GM03348 (cell line): ENCODE results near the gene EYA2.
A peak's percentile ranks its signal among the peaks of the same experiment; 100 is the strongest.
"Not testable (repeated sequence)": the region's sequence is repeated elsewhere in the genome, so short reads cannot be mapped to it uniquely, and the experiment has no call there.

ENCODE experiments used
- DNase-seq: peaks from one replicate; pipeline ENCODE4 v3.0.0; 2012; ENCODE audit warnings: low spot score

EYA2 gene, protein sequence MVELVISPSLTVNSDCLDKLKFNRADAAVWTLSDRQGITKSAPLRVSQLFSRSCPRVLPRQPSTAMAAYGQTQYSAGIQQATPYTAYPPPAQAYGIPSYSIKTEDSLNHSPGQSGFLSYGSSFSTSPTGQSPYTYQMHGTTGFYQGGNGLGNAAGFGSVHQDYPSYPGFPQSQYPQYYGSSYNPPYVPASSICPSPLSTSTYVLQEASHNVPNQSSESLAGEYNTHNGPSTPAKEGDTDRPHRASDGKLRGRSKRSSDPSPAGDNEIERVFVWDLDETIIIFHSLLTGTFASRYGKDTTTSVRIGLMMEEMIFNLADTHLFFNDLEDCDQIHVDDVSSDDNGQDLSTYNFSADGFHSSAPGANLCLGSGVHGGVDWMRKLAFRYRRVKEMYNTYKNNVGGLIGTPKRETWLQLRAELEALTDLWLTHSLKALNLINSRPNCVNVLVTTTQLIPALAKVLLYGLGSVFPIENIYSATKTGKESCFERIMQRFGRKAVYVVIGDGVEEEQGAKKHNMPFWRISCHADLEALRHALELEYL

DNA sequence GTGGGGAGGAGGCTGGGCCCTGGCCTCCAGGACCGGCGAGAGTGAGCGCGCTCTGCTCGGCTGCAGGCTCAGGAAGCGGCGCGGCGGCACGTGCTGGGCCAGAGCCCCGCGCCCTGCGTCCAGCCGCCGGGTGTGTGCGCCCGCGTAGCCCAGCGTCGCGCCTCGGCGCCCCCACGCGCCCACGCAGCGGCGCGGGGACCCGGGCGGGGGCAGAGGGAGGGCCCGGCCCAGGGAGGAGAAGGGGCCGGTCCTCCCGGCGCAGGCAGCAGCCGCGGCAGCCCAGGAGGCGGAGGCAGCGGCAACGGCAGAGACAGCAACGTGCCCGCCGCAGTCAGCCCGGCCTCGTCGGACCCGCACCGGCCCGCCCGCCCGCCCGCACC is at the start of gene EYA2:
EYA2 (plus strand) TSS at position 265 of the 380 bp plus-strand sequence. CDS start 95,168 bp downstream, outside the sequence.
- peak; percentile 62 for DNase-seq

DNA sequence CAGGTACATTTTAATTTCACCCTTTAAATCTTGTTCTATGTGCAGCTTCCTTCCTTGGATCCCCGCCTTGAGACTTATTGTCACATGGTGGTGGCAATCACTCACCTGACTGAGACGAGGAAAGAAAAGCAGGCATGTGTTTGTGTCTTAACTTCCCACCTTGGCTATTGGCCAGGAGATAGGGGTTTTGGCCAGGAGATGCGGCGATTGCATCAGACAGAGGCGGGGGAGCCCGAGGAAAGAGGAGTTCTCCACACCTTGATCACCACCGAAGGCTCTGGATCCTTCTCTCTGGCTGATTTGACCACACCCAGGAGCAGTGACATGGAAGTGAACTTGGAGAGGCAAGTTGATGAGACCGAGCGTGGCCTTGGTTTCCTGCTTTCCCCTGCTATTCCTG is 49.7 kb upstream of the EYA2 start:
- DNase-seq, result no peak

DNA sequence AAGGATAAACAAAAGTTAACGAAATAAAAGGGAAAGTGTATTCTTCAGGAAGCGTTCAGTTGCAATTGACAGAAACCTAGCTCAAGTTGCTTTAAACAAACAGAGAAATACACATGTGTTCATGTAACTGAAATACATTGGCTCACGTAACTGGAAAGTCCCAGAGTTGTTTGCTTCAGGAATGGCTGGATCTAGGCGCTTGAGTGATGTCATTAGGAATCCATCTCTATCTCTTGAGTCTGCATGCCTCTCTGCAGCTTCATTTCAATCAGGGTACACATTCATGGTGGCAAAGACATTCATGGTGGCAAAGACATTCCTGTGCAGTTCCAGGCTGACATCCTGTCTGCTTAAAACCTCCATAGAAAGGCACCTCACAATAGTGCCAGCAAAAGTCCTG is 45.4 kb upstream of the EYA2 start:
- DNase-seq, result no peak

DNA sequence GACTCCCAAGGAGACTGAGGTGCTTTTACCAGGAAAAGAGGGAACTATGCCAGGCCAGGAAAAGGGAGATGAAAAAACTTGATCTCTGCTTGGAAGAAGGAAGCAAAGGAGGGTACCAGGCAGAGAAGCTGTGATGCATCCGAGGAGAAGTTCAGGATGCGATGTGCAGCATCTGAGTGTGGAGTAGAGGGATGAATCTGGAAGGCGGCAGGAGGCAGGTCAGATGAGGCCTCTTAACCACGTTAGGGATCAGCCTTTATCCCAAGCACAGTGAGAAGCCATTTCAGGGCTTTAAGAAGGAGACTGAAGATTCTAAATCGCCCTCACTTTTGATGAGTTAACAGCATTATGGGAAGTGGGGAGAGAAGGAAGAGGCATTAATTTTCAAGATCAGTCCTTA is 44.9 kb upstream of the EYA2 start:
- no peak for DNase-seq

DNA sequence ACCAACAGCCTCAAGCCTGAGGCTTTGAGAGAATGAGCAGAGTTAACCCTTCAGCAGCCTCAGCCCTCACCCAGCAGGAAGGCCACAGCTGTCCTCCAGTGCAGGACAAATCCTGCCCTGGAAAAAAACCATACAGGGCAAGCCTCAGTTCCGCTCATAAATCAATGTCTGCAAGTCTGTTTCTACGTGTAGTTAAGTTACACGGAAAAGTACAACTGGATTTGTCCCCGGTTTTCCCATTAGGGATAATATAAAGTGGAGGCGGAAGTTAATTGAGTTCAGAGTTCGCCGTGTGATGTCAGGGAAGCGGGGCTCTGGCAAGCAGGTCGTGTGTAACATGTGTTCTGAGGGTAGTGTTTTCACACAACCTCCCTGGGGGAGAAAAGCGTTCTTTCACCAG is 44.2 kb upstream of the EYA2 start:
- DNase-seq, result no peak

DNA sequence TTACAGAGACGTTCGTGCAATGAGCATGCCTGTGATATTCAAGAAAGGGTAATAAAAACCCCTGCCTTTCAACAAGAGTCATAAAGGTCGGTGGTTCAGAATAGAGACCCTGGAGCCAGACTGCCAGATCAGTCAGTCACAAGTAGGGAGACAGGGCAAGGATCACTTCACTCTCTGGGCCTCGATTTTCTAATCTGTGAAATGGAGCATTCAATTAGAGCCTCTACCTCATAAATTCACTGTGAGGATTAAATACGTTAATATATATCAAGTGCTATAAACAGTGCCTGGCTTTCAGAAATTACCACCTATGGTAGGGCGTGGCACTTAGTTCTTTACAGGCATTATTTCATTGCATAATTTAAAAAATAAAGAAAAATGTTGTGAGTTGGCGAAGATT is 43.7 kb upstream of the EYA2 start:
- DNase-seq, result no peak

DNA sequence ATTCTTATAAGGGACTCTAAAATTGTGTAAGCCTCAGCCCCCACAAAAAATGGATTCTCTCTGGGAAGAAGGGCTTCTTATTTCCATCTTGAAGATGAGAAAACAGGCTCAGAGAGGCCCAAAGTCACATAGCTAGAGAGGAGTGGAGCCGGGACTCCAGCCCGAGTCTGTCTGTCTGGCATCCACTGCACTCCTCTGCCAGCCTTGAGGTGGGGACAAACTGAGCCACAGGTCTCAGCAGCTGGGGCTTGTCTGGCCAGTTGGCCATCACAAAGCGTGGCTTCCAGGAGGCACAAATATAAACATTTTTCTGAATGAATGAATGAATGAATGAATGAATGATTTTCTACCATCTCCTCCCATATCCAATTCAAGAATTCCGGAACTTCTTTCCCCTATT is 42.9 kb upstream of the EYA2 start:
- DNase-seq, result no peak

DNA sequence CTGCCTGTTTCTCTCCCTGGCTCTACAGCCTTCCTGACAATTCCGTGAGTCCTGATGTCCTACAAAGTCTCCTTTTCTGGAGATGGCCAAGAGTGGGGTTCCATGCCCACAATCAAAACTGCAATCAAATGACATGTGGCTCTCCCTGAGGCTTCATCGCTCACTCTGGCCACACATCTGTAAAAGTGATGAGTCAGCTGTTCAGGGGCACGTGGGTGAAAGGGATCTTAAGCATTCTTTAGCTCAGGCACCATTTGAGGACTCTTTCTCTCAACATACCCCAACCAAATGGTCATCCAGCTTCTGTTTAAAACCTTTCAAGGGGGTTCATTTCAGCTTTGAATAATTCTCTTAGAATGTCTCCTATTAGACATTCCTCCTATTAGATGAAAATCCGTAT is 42.3 kb upstream of the EYA2 start:
- DNase-seq, result no peak

DNA sequence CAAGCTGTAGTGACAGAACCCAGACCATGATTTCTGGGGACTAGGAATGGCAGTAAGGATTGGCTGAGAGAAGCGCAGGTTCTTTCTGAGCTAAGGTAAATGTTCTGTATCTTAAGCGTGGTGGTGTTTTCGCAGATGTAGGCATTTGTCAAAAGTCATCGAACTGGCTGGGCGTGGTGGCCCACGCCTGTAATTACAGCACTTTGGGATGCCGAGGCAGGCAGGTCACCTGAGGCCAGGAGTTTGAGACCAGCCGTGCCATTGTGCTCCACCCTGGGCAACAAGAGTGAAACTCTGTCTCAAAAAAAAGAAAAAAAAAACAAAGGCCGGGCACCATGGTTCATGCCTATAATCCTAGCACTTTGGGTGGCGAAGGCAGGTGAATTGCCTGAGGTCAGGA is 40.7 kb upstream of the EYA2 start:
- DNase-seq, result no peak

DNA sequence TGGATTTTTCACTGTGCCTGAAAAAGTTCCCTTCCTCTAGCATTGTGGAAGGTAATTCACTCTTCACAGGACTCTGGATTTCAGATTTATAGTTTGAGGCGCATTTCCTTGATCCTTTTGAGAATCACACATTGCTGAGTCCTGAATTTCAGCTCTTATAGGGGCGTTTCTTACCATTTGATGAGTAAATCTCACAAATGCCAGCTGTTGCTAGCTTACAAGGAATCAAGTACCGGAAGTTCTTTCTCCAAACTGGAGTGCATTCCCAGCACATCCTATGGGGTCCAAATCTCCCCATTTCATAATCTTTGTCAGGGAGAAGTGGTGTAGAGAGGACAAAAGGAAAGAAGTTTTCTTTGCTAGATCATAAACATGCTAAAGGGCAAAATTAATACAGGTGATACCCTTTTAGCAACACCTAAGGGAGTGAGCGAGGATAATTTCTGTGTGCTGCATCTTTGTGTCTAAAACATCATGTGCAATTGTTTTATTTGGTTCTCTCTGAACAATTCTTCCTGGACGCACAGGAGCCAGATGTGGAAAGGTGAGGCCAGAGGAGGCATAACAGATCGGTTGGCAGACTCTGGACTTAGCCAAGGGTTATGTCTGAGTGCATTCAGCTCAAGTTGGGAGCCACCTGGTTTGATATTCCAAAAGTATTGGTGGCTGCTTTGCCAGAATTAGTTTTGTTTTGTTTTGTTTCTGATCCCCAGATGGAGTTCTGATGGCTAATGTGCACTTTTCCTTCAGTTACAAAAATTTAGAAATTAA is 37.4 kb upstream of the EYA2 start:
- no peak for DNase-seq

DNA sequence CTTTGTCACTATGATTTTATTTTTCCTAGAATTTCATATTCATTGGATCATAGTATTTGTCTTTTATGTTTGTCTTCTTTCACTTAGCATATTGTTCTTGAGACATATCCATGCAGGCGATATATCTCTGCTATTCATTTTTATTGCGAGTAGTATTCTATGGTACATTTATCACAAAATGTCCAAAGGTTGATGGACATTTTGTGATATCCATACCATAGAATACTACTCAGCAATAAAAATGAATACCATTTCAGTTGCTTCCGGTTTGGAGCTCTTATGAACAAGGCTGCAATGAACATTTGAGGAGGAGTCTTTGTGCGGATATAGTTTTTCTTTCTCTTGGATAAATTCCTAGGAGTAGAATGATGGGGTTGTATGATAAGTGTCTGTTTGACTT is 28.8 kb upstream of the EYA2 start:
- DNase-seq, result no peak

DNA sequence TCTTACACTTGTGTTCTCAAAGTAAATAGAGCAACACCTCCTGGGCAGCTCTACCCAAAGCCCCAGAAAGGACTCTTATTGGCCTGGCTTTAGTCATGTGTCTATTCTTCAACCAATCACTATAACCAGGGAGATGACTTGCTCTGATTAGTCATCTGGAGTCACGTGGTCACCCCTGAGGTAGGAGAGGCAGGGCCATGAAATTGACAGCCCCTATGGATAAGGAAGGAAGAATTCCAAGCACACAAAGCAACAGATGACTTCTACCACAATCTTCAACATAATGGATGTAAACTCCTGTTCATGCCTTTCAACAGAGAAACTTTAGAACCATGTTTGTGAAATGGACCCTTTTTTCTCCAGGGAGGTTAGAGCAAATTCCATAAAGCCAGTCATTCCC is 24.6 kb upstream of the EYA2 start:
- DNase-seq, result no peak

DNA sequence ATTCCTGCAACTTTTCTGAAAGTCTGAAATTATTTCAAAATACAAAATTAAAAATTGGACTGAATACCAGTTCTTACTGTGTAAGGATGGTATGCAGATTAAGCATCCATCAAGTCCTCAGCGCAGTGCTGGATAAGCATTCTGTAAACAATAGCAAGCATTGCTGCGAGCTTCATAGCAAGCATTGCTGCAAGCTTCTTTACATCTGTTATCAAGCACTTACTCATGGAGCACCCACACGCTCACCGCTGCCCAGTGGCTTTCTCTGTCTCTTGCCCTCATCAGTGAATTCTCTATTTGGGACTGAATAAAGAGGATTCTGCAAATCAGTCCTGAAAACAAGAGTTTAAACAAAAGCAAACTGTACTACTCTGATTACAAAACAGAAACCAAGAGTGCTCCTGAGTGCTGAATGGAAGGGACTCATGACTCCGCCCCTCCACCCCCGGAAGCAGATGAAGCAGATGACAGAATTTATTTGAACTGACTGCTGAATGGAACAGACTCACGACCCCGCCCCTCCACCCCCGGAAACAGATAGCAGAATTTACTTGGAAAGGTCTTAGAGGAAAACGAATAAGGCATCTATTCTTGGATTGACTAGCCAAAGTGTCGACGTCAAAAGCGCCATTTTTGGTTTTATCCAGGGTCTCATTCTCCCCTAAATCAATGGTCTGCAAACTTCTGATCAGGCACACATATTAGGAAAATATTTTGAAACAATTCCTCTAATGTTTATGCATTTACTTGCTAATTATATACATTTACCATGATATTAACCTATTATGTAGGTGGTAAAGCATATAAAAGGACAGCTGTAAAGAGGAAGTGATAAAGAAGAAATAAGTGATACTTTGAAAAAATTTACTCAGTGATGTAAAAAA is 22.1 kb upstream of the EYA2 start:
- DNase-seq, result peak; percentile 59

DNA sequence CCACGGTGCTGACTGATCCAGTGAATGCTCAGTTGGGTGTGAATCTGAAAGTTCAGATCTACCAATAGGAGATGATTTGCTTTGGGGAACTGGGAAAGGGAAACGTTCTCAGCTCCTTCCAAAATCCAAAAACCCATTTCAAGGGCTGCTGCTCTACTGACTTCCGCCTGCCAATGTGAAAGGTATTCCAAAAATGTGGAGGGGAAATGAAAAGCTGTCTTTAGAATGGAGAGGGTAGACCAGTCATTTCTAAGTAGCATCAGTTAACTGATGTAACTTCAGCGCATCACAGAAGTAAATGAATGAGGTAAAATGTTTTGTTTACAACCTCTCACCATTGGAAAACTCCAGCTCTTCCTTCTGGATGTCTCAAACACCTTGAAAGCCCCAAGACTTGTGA is 19.6 kb upstream of the EYA2 start:
- DNase-seq, result no peak

DNA sequence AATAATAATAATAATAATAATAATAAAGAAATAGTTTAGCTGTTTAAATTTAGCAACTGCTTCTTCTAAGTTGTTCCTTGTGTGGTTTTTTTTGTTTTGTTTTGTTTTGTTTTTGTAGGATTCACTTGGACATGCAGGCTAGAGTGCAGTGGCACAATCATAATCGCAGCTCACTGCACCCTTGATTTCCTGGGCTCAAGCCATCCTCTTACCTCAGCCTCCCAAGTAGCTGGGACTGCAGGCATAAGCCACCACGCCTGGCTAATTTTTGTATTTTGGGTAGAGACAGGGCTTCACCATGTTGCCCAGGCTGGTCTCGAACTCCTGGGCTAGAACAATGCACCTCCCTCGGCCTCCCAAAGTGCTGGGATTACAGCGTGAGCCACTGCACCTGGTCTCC is 15.3 kb upstream of the EYA2 start:
- DNase-seq, result no peak

DNA sequence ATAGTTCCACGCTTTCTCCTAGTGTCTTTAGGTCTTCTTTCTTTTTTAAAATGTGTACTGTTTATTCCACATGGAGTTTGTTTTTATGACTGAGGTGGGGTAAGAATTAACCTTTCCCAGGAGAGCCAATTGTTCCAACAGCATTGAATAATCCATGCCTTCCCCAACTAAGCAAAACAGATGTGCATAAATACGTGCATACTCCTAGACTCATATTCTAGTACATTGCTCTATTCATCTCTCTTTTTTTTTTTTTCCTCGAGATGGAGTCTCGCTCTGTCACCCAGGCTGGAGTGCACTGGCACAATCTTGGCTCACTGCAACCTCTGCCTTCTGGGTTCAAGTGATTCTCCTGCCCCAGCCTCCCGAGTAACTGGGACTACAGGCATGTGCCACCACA is 14.7 kb upstream of the EYA2 start:
- not testable (repeated sequence) for DNase-seq

DNA sequence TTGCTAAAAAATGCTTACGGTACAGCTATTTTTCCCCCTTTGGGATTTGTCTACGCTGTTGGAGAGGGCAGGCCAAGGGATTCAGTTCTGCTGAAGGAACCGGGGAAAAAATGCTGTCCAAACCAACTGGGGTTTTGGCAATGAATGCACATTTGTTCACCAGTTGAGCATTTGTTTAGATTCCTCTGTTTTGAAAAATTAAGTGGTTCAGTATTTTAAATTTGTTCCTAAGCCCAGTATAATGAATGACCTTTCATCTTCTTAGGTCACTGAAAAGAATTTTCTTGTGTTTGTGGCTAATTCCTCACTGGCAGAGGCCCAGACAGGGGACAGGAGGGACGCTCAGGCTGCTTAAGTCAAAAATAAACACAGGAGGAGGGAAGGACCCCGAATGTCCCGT is 10.8 kb upstream of the EYA2 start:
- DNase-seq, result peak; percentile 33

DNA sequence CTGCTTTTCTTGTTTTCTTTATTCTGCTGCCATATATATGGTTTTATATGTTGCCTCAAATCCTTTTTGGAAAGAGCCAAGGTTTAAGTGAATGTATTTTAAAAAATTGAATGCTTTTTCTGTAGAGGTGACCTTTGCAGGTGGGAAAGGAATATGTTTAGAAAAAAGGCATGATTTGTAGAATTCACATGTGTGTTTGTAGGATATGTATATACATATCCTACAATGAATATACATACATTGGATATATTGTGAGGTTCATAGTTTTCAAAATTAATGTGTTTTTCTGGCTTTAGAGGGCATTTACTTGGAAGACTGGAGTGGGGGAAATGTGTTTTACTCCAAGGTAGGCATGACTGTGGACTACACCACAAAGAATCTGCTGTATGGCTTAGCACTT is 4.0 kb upstream of the EYA2 start:
- DNase-seq, result no peak

DNA sequence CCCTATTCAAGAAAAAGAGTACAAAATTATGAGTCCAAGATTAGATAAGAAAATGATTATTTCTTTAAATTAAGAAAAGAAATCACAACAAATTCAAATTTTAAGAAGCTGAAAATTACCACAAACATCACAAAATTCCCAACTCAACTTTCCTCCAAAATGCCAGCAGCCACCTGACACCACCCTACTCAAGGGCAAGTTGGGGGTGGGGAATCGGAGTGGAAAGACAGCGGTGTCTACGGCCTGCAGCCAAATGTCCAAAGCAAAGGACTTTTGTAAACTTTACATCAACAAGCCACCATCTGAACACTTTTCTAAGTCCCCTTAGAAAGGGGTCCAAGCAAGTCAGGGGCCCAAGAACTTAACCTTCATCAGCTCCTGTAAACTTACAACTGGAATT is 1.6 kb upstream of the EYA2 start:
- DNase-seq, result no peak

DNA sequence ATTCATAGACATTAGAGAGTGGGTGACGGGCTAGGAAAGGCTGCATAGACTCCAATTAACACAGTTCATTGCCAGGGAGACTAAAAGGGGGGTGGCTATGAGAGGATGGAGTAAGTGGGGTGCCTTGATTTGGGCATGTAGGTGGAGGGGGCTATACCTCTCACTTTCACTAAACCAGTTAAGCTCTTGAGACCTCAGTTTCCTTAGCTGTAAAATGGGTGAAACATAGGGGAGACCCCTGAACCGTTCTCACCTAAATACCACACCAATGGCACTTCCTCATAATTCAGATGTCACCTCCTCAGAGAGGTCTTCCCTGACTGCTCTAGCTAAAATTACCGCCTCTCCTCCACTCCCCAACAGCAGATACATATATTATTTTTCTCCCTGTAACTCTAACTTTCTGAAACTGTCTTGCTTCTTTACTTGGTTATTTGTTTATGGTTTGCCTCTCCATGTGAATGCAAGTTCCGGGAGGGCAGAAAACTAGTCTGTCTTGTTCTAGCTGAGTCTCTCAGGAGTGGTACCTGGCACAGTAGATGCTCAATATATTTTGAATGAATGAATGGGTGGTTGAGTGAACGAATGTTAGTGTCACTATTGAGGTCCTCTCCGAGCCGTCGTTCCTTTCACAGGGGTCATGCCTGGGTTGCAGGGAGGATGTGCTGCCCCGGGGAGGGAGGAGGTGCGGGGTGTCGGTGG is 615 bp upstream of the EYA2 start:
- no peak for DNase-seq

DNA sequence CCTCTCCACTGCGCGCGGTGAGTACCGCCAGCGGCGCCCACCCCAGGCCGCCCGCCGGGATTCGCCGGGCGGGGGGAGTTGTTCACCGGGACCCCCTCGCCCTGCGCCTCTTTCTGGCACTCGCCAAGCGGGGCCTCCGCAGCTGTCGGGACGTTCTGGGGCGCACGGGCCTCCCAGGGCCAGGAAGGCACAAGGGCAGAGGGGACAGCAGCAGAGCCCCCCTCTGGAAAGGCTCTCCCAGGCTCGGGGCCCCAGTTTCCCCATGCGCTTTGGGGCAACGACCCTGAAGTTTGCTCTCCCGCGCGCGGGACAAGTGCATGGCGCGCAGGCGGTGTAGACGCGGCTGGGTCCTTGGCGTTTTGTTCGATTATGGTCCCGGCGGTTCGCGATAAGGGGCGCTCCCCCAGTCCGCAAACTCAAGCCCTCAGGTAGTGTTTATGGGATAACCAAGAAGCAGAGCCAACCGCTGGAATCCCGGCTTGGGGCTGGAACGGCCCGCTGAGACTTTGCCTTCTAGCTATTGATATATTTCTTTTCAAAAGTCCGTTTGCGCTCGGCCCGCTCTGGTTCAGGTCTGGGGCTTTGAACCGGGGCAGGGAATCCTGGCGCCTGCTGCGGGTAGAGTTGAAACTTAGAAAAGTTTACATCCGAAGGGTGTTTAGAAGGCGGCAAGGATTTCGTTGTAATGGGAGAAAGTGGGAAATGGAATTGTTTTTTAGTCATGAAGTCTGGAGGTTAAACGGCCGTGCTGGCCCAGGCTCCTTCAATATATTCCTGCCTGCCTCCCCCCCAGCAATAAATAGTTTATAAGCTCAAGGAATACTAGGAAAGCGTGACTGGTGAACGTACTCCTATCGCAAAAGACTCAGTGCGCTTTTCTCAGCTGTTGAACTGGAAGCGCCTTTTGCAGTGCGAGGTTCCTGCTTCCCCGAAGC is 595 bp downstream of the EYA2 start:
- DNase-seq, result peak; percentile 26
